GM23338 (cell line): Measurements from ENCODE around the gene MSMB. TPM values are rescaled to one million over a fixed set of nuclear protein-coding genes. Genes with fewer than 3 reads are reported as not detected.
"Not testable (repeated sequence)": the region's sequence is repeated elsewhere in the genome, so short reads cannot be mapped to it uniquely, and the experiment has no call there.

Experiments
- ATAC-seq: fragments of 200-7000 bp; cut with Tn5 transposase; 3 replicates; pipeline ENCODE4 v1.9.1; 2020
- DNase-seq: peaks from one replicate; pipeline ENCODE4 v3.0.0-alpha.2; 2015; ENCODE audit warnings: low spot score
- H2AFZ ChIP-seq: fragments of 200-600 bp; sonication (generic); 2 replicates; pipeline ENCODE4 v1.8.0; 2016; ENCODE audit warnings: antibody characterized with exemption, mild to moderate bottlenecking, moderate library complexity
- H3F3A ChIP-seq: fragments of 200-600 bp; sonication (generic); replicated peaks from 2 replicates; pipeline ENCODE4 v1.8.0; 2017; ENCODE audit warnings: antibody characterized with exemption, mixed run types, low read depth
- H3K27ac ChIP-seq: fragments of 200-600 bp; sonication (generic); 2 replicates; pipeline ENCODE4 v1.6.1; 2016; ENCODE audit warnings: low read depth
- H3K27me3 ChIP-seq: fragments of 200-600 bp; sonication (generic); 2 replicates; pipeline ENCODE4 v1.8.0; 2016; ENCODE audit warnings: mild to moderate bottlenecking, mixed run types, moderate library complexity; ENCODE audit not compliant: insufficient read depth
- H3K36me3 ChIP-seq: fragments of 200-600 bp; sonication (generic); 2 replicates; pipeline ENCODE4 v1.8.0; 2016; ENCODE audit warnings: mild to moderate bottlenecking; ENCODE audit not compliant: insufficient read depth
- H3K4me1 ChIP-seq: fragments of 200-600 bp; sonication (generic); 2 replicates; pipeline ENCODE4 v1.8.0; 2016; ENCODE audit warnings: mild to moderate bottlenecking, moderate library complexity; ENCODE audit not compliant: insufficient read depth
- H3K4me2 ChIP-seq: fragments of 200-600 bp; sonication (generic); 2 replicates; pipeline ENCODE4 v1.7.1; 2017; ENCODE audit warnings: mixed run types
- H3K4me3 ChIP-seq: fragments of 200-600 bp; sonication (generic); 2 replicates; pipeline ENCODE4 v1.6.1; 2016; ENCODE audit warnings: mixed run types
- H3K79me2 ChIP-seq: fragments of 200-600 bp; sonication (generic); replicated peaks from 2 replicates; pipeline ENCODE4 v1.8.0; 2017; ENCODE audit warnings: mild to moderate bottlenecking; ENCODE audit not compliant: insufficient read depth
- H3K9me2 ChIP-seq: fragments of 200-600 bp; sonication (generic); 2 replicates; pipeline ENCODE4 v1.8.0; 2017; ENCODE audit not compliant: insufficient read depth
- H4K20me1 ChIP-seq: fragments of 200-600 bp; sonication (generic); replicated peaks from 2 replicates; pipeline ENCODE4 v1.8.0; 2017; ENCODE audit warnings: mild to moderate bottlenecking; ENCODE audit not compliant: insufficient read depth
- H3K27ac Mint-ChIP-seq: 2 replicates; pipeline ENCODE4 v1.8.0; 2020; ENCODE audit warnings: inconsistent platforms, mild to moderate bottlenecking, moderate library complexity, mixed read lengths
- H3K27me3 Mint-ChIP-seq: 3 replicates; pipeline ENCODE4 v1.8.0; 2022; ENCODE audit warnings: low read depth, mild to moderate bottlenecking, moderate library complexity, mixed read lengths, inconsistent platforms; ENCODE audit not compliant: insufficient read depth, poor library complexity
- H3K36me3 Mint-ChIP-seq: 3 replicates; pipeline ENCODE4 v1.8.0; 2021; ENCODE audit warnings: low read depth, mild to moderate bottlenecking, inconsistent platforms, moderate library complexity, mixed read lengths
- H3K4me1 Mint-ChIP-seq: 3 replicates; pipeline ENCODE4 v1.8.0; 2020; ENCODE audit warnings: mild to moderate bottlenecking, inconsistent platforms, mixed read lengths
- H3K4me3 Mint-ChIP-seq: 3 replicates; pipeline ENCODE4 v1.8.0; 2021; ENCODE audit warnings: moderate library complexity, mild to moderate bottlenecking, inconsistent platforms, mixed read lengths
- H3K9me3 Mint-ChIP-seq: 3 replicates; pipeline ENCODE4 v1.8.0; 2020; ENCODE audit warnings: moderate library complexity, mild to moderate bottlenecking, inconsistent platforms, mixed read lengths
- CREB1 ChIP-seq: fragments of 250-450 bp; sonication (Bioruptor Pico); IDR thresholded peaks from 2 replicates; pipeline ENCODE4 v1.5.0; 2020; ENCODE audit warnings: low read depth, mild to moderate bottlenecking, moderate library complexity
- CTCF ChIP-seq, 2 experiments: fragments of 200-600 bp in 1 of 2; sonication (generic) in 1 of 2; conservative IDR thresholded peaks; 2 replicates each; pipeline versions ENCODE4 v1.5.1 to v1.6.1; 2016 to 2017; ENCODE audit warnings: antibody characterized with exemption in 2 of 2, low read depth in 2 of 2, mild to moderate bottlenecking in 2 of 2, moderate library complexity in 1 of 2
- ETS1 ChIP-seq: IDR thresholded peaks from 2 replicates; pipeline ENCODE4 v1.6.1; 2016; ENCODE audit warnings: antibody characterized with exemption
- EZH2 ChIP-seq: fragments of 200-600 bp; sonication (generic); IDR thresholded peaks from one replicate; pipeline ENCODE4 v1.8.0; 2017; ENCODE audit warnings: antibody characterized with exemption, mild to moderate bottlenecking, low read depth; ENCODE audit not compliant: unreplicated experiment
- EZH2phosphoT487 ChIP-seq: fragments of 200-600 bp; sonication (generic); IDR thresholded peaks from one replicate; pipeline ENCODE4 v1.8.1; 2018; ENCODE audit warnings: antibody characterized with exemption; ENCODE audit not compliant: unreplicated experiment
- JUNB ChIP-seq: IDR thresholded peaks from one replicate; pipeline ENCODE4 v1.6.1; 2016; ENCODE audit warnings: antibody characterized with exemption; ENCODE audit not compliant: unreplicated experiment
- POLR2AphosphoS5 ChIP-seq: IDR thresholded peaks from 2 replicates; pipeline ENCODE4 v1.6.1; 2016; ENCODE audit warnings: antibody characterized with exemption, low read depth
- REST ChIP-seq: IDR thresholded peaks from one replicate; pipeline ENCODE4 v1.6.1; 2018; ENCODE audit warnings: antibody characterized with exemption; ENCODE audit not compliant: unreplicated experiment
- STAT1 ChIP-seq: IDR thresholded peaks from one replicate; pipeline ENCODE4 v1.6.1; 2016; ENCODE audit warnings: antibody characterized with exemption; ENCODE audit not compliant: unreplicated experiment
- ZNF114 ChIP-seq: fragments of 250-450 bp; sonication (Bioruptor Pico); IDR thresholded peaks from 2 replicates; pipeline ENCODE4 v1.5.0; 2020; ENCODE audit warnings: mild to moderate bottlenecking, moderate library complexity
- ZNF331 ChIP-seq: fragments of 250-450 bp; sonication (Bioruptor Pico); IDR thresholded peaks from 2 replicates; pipeline ENCODE4 v1.5.0; 2020; ENCODE audit warnings: low read depth, mild to moderate bottlenecking, moderate library complexity
- polyA plus RNA-seq: library from polyadenylated mRNA; unstranded; fragments of >200 nt; fragmentation: Nextera tagmentation; extraction: Ambion mirVana; gene quantifications from 2 replicates; pipeline ENCODE4 v1.2.1, GENCODE V29; 2016
- total RNA-seq: library from RNA; depleted of rRNA; stranded (reverse); fragments of >200 nt; shearing (Covaris generic); gene quantifications from 2 replicates; pipeline ENCODE4 v1.2.3, GENCODE V29; 2014

The MSMB gene
- total and polyA plus RNA-seq, 2 experiments from 2014 or later: not detected

GRCh38 chr10:46090258-46090812, 44.3 kb upstream of the MSMB start (continued):
- TF ChIP-seq STAT1 (no peak), ZNF331 (no peak), JUNB (no peak), EZH2 (no peak), ZNF114 (CRISPR knock-in tag) (no peak), CTCF (conservative IDR thresholded peaks at IDR 0.05; ENCODE audit: low read depth in 2 of 2) (no peak), CREB1 (CRISPR knock-in tag) (no peak), EZH2phosphoT487 (no peak), ETS1 (no peak), POLR2AphosphoS5 (no peak), REST (no peak)

GRCh38 chr10:46087381-46087780, 41.3 kb upstream of the MSMB start:
- not testable (repeated sequence) for ATAC-seq, H3K36me3 ChIP-seq, H3K79me2 ChIP-seq, H3K4me2 ChIP-seq, H3K27me3 ChIP-seq, H3K4me3 ChIP-seq, H3K9me2 ChIP-seq, H3F3A ChIP-seq, DNase-seq, H3K4me1 ChIP-seq, H3K9me3 Mint-ChIP-seq, H2AFZ ChIP-seq, H3K36me3 Mint-ChIP-seq, H3K4me1 Mint-ChIP-seq, H3K4me3 Mint-ChIP-seq, H4K20me1 ChIP-seq, H3K27ac ChIP-seq, H3K27ac Mint-ChIP-seq, H3K27me3 Mint-ChIP-seq
